GM12878 (cell line): ENCODE data around the gene TBL3. TPM values are rescaled to one million over a fixed set of nuclear protein-coding genes. Genes with fewer than 3 reads are reported as not detected.

Source experiments
- ATF7 ChIP-seq: fragments of 450-650 bp; IDR thresholded peaks from 2 replicates; pipeline ENCODE4 v1.6.1; 2016; ENCODE audit warnings: low read depth, mild to moderate bottlenecking
- BCL11A ChIP-seq: IDR thresholded peaks from 2 replicates; pipeline ENCODE4 v1.6.1; 2011; ENCODE audit warnings: low read depth, low read length
- BHLHE40 ChIP-seq, 2 experiments: fragments of 450-650 bp in 1 of 2; IDR thresholded peaks; 2 replicates each; pipeline ENCODE4 v1.6.1; 2011 to 2017; ENCODE audit warnings: low read depth in 2 of 2, borderline replicate concordance in 1 of 2, improper control_type of control experiment in 1 of 2, low read length in 1 of 2, mild to moderate bottlenecking in 1 of 2
- CHD1 ChIP-seq: IDR thresholded peaks from 2 replicates; pipeline ENCODE4 v1.6.1; 2012; ENCODE audit warnings: low read depth, low read length, improper control_type of control experiment
- CTCF ChIP-seq, 3 experiments: IDR thresholded peaks in 2 of 3; conservative IDR thresholded peaks in 1 of 3; 2 replicates each; pipeline ENCODE4 v1.5.1; 2011; ENCODE audit warnings: low read depth in 3 of 3, low read length in 3 of 3, mild to moderate bottlenecking in 3 of 3, control low read depth in 2 of 3, moderate library complexity in 2 of 3, inconsistent platforms in 1 of 3, mixed read lengths in 1 of 3; ENCODE audit not compliant: control insufficient read depth in 2 of 3, insufficient read depth in 1 of 3; ENCODE audit errors: extremely low read depth in 1 of 3
- E4F1 ChIP-seq: fragments of 450-650 bp; IDR thresholded peaks from 2 replicates; pipeline ENCODE4 v1.6.1; 2018; ENCODE audit warnings: borderline replicate concordance, mild to moderate bottlenecking; ENCODE audit not compliant: partially characterized antibody
- ESRRA ChIP-seq: IDR thresholded peaks from 2 replicates; pipeline ENCODE4 v1.6.1; 2012; ENCODE audit warnings: mild to moderate bottlenecking, low read length, improper control_type of control experiment
- NR2F1 ChIP-seq: fragments of 450-650 bp; conservative IDR thresholded peaks from 2 replicates; pipeline ENCODE4 v1.6.1; 2017; ENCODE audit warnings: mild to moderate bottlenecking
- PAX5 ChIP-seq: IDR thresholded peaks from 2 replicates; pipeline ENCODE4 v1.6.1; 2011; ENCODE audit warnings: low read depth, low read length, borderline replicate concordance
- PBX3 ChIP-seq: IDR thresholded peaks from 2 replicates; pipeline ENCODE4 v1.6.1; 2011; ENCODE audit warnings: mild to moderate bottlenecking, low read depth, low read length, moderate library complexity; ENCODE audit not compliant: insufficient replicate concordance
- REST ChIP-seq: IDR thresholded peaks from 2 replicates; pipeline ENCODE4 v1.6.1; 2012; ENCODE audit warnings: mild to moderate bottlenecking, low read depth, low read length
- SIN3A ChIP-seq: IDR thresholded peaks from 2 replicates; pipeline ENCODE4 v1.6.1; 2012; ENCODE audit warnings: low read depth, low read length, improper control_type of control experiment
- SMARCA5 ChIP-seq: fragments of 450-650 bp; IDR thresholded peaks from 2 replicates; pipeline ENCODE4 v1.6.1; 2017; ENCODE audit warnings: mild to moderate bottlenecking
- YY1 ChIP-seq: IDR thresholded peaks from 2 replicates; pipeline ENCODE4 v1.6.1; 2011; ENCODE audit warnings: low read depth, mild to moderate bottlenecking, low read length
- ZBTB11 ChIP-seq: fragments of 450-650 bp; formaldehyde crosslinking; IDR thresholded peaks from 2 replicates; pipeline ENCODE4 v1.5.0; 2022; ENCODE audit warnings: mild to moderate bottlenecking, missing genetic modification characterization
- polyA plus RNA-seq, 11 experiments: library from polyadenylated mRNA; depleted of rRNA in 4 of 11; unstranded in 6 of 11; stranded (reverse) in 5 of 11; fragments of >200 nt; fragmentation: Nextera tagmentation in 4 of 11; fragmentation: Illumina TruSeq in 1 of 11; extraction: Ambion mirVana in 4 of 11; extraction: Trizol in 1 of 11; gene quantifications; 1 replicate in 1 of 11; 2 replicates in 10 of 11; pipeline versions ENCODE4 v1.2.1 to v1.2.3, GENCODE V29; 2011 to 2016; ENCODE audit warnings: inconsistent platforms in 2 of 11, missing spikeins in 2 of 11, low read depth in 1 of 11
- total RNA-seq, 4 experiments: library from RNA; depleted of rRNA in 3 of 4; stranded (reverse); fragments of >200 nt in 3 of 4; fragmentation: Illumina TruSeq in 1 of 4; extraction: Trizol in 1 of 4; gene quantifications; 2 replicates each; pipeline versions ENCODE4 v1.2.1 to v1.2.3, GENCODE V29; 2013 to 2021

TBL3 gene
- total and polyA plus RNA-seq, 10 of the 15 experiments (the other 5 are each of a cell fraction or from before 2014, with no cell fraction given), result 1.2 to 101 (median 34.2) TPM

- TF ChIP-seq CTCF (IDR thresholded peaks at IDR 0.05 in 2 of 3, conservative IDR thresholded peaks at IDR 0.05 in 1 of 3; ENCODE audit: control insufficient read depth in 2 of 3, extremely low read depth in 1 of 3, insufficient read depth in 1 of 3, low read depth in 3 of 3, low read length in 3 of 3), result peak; percentile 96 to 99 (median 99); a peak in 5 of 6 replicates
- no peak for TF ChIP-seq ATF7
- TF ChIP-seq YY1, result peak; percentile 83
- peak; percentile 79; the same call in 1 of the 2 replicates for TF ChIP-seq SMARCA5
- no peak for TF ChIP-seq BCL11A
- no peak for TF ChIP-seq PAX5
- TF ChIP-seq CHD1, result no peak
- TF ChIP-seq E4F1, result no peak
- TF ChIP-seq BHLHE40 (IDR thresholded peaks at IDR 0.05; ENCODE audit: borderline replicate concordance in 1 of 2, low read depth in 2 of 2, low read length in 1 of 2), result peak; percentile 46 to 47; a peak in 2 of 4 replicates
- TF ChIP-seq SIN3A, result 0 out of 2 replicates have a peak, but pooled peaks have one; percentile 32
- TF ChIP-seq REST, result no peak
- peak; percentile 51; the same call in 1 of the 2 replicates for TF ChIP-seq ESRRA
- peak; percentile 43 for TF ChIP-seq PBX3
- TF ChIP-seq ZBTB11, result no peak
- peak; percentile 66; the same call in 1 of the 2 replicates for TF ChIP-seq NR2F1
Observed at GRCh38 chr16:2003827-2004641, 32.2 kb downstream of the TBL3 start (continued).
